ENCODE data around the gene TDRD7. TPM values are rescaled to one million over a fixed set of nuclear protein-coding genes. Genes with fewer than 3 reads are reported as not detected.

The TDRD7 gene
- total and polyA plus RNA-seq, 2 of the 13 experiments (the other 11 are each of a cell fraction or from before 2014, with no cell fraction given): 9.8 to 15.5 TPM

DNA sequence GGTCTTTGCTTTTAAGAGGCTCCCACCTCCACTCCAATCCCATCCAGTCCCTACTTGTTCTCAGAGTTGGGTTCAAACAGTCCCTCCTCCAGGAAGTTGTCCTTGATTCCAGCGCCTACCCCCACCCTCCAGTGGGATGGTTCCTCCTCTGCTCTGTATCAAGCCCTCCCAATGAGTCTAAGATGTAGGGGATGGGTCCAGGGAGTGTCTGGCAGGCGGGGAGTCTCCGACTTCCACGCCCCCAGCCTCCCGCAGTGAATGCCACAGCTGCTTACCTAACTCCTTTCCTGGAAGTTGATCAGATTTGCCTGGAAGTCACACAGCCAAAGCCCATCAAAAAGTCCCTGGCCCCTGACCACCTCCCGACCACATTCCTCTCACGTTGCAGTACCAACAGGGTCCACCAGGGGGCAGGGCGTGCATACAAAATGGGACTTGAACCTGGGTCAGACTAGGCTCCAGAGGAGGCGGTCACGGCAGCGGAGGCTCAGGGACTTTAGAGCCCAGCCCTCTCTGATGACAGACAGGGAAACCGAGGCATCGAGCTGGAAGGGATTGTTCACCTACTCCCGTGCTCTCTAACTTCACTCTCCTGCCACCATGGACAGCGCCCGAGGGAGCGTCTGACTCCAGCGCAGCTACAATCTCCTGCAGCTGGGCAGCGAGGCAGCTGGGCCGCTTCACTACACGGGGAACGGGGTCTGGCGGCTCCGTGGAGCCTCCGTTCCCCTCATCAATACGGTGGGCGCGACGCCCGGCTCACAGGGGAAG lies 25.0 kb upstream of the TDRD7 start (continued):
- TF ChIP-seq, protein P1, sequence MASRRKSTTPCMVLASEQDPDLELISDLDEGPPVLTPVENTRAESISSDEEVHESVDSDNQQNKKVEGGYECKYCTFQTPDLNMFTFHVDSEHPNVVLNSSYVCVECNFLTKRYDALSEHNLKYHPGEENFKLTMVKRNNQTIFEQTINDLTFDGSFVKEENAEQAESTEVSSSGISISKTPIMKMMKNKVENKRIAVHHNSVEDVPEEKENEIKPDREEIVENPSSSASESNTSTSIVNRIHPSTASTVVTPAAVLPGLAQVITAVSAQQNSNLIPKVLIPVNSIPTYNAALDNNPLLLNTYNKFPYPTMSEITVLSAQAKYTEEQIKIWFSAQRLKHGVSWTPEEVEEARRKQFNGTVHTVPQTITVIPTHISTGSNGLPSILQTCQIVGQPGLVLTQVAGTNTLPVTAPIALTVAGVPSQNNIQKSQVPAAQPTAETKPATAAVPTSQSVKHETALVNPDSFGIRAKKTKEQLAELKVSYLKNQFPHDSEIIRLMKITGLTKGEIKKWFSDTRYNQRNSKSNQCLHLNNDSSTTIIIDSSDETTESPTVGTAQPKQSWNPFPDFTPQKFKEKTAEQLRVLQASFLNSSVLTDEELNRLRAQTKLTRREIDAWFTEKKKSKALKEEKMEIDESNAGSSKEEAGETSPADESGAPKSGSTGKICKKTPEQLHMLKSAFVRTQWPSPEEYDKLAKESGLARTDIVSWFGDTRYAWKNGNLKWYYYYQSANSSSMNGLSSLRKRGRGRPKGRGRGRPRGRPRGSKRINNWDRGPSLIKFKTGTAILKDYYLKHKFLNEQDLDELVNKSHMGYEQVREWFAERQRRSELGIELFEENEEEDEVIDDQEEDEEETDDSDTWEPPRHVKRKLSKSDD (CRISPR knock-in tag; IDR thresholded peaks at IDR 0.05; ENCODE audit: low read depth): no peak
- TF ChIP-seq, protein P2, sequence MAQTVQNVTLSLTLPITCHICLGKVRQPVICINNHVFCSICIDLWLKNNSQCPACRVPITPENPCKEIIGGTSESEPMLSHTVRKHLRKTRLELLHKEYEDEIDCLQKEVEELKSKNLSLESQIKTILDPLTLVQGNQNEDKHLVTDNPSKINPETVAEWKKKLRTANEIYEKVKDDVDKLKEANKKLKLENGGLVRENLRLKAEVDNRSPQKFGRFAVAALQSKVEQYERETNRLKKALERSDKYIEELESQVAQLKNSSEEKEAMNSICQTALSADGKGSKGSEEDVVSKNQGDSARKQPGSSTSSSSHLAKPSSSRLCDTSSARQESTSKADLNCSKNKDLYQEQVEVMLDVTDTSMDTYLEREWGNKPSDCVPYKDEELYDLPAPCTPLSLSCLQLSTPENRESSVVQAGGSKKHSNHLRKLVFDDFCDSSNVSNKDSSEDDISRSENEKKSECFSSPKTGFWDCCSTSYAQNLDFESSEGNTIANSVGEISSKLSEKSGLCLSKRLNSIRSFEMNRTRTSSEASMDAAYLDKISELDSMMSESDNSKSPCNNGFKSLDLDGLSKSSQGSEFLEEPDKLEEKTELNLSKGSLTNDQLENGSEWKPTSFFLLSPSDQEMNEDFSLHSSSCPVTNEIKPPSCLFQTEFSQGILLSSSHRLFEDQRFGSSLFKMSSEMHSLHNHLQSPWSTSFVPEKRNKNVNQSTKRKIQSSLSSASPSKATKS (CRISPR knock-in tag; IDR thresholded peaks at IDR 0.05): no peak
- TF ChIP-seq, protein P3, sequence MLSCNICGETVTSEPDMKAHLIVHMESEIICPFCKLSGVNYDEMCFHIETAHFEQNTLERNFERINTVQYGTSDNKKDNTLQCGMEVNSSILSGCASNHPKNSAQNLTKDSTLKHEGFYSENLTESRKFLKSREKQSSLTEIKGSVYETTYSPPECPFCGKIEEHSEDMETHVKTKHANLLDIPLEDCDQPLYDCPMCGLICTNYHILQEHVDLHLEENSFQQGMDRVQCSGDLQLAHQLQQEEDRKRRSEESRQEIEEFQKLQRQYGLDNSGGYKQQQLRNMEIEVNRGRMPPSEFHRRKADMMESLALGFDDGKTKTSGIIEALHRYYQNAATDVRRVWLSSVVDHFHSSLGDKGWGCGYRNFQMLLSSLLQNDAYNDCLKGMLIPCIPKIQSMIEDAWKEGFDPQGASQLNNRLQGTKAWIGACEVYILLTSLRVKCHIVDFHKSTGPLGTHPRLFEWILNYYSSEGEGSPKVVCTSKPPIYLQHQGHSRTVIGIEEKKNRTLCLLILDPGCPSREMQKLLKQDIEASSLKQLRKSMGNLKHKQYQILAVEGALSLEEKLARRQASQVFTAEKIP (CRISPR knock-in tag; IDR thresholded peaks at IDR 0.05; ENCODE audit: borderline replicate concordance): no peak
- peak; percentile 93 for TF ChIP-seq MIER2 (CRISPR knock-in tag; IDR thresholded peaks at IDR 0.05)
- TF ChIP-seq EEA1 (CRISPR knock-in tag; IDR thresholded peaks at IDR 0.05; ENCODE audit: borderline replicate concordance): no peak
- TF ChIP-seq ELF1 (CRISPR knock-in tag; IDR thresholded peaks at IDR 0.05): peak; percentile 16; the same call in 1 of the 2 replicates
- no peak for TF ChIP-seq XBP1 (CRISPR knock-in tag; IDR thresholded peaks at IDR 0.05)
- no peak for TF ChIP-seq ZC3H4 (CRISPR knock-in tag; IDR thresholded peaks at IDR 0.05; ENCODE audit: borderline replicate concordance)
- no peak for TF ChIP-seq HMGA1 (CRISPR knock-in tag; conservative IDR thresholded peaks at IDR 0.05)
- no peak for TF ChIP-seq JARID2 (CRISPR knock-in tag; IDR thresholded peaks at IDR 0.05; ENCODE audit: insufficient replicate concordance)
- no peak for TF ChIP-seq IRX3 (CRISPR knock-in tag; IDR thresholded peaks at IDR 0.05; ENCODE audit: borderline replicate concordance, low read depth)
- peak; percentile 78 for TF ChIP-seq SAP130 (CRISPR knock-in tag; IDR thresholded peaks at IDR 0.05; ENCODE audit: low read depth)
- TF ChIP-seq, protein P4, sequence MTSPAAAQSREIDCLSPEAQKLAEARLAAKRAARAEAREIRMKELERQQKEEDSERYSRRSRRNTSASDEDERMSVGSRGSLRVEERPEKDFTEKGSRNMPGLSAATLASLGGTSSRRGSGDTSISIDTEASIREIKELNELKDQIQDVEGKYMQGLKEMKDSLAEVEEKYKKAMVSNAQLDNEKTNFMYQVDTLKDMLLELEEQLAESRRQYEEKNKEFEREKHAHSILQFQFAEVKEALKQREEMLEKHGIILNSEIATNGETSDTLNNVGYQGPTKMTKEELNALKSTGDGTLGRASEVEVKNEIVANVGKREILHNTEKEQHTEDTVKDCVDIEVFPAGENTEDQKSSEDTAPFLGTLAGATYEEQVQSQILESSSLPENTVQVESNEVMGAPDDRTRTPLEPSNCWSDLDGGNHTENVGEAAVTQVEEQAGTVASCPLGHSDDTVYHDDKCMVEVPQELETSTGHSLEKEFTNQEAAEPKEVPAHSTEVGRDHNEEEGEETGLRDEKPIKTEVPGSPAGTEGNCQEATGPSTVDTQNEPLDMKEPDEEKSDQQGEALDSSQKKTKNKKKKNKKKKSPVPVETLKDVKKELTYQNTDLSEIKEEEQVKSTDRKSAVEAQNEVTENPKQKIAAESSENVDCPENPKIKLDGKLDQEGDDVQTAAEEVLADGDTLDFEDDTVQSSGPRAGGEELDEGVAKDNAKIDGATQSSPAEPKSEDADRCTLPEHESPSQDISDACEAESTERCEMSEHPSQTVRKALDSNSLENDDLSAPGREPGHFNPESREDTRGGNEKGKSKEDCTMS (CRISPR knock-in tag; conservative IDR thresholded peaks at IDR 0.05): no peak
- TF ChIP-seq SP140L (CRISPR knock-in tag; IDR thresholded peaks at IDR 0.05; ENCODE audit: borderline replicate concordance): no peak
- TF ChIP-seq ETV6 (CRISPR knock-in tag; conservative IDR thresholded peaks at IDR 0.05): peak; percentile 56; the same call in 1 of the 2 replicates
- TF ChIP-seq, protein P5, sequence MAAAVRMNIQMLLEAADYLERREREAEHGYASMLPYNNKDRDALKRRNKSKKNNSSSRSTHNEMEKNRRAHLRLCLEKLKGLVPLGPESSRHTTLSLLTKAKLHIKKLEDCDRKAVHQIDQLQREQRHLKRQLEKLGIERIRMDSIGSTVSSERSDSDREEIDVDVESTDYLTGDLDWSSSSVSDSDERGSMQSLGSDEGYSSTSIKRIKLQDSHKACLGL (CRISPR knock-in tag; IDR thresholded peaks at IDR 0.05): peak; percentile 59; the same call in 1 of the 2 replicates
- TF ChIP-seq ZNF75D (CRISPR knock-in tag; IDR thresholded peaks at IDR 0.05; ENCODE audit: borderline replicate concordance): no peak
- TF ChIP-seq ATRX (CRISPR knock-in tag; IDR thresholded peaks at IDR 0.05; ENCODE audit: borderline replicate concordance): no peak
- peak; percentile 48; the same call in 1 of the 2 replicates for TF ChIP-seq KDM5B (CRISPR knock-in tag; IDR thresholded peaks at IDR 0.05; ENCODE audit: borderline replicate concordance)

All from HepG2 (cell line).